ENCODE results near the gene HLF. TPM values are rescaled to one million over a fixed set of nuclear protein-coding genes. Genes with fewer than 3 reads are reported as not detected.

HLF gene
- total RNA-seq, 3 donors from 2014 or later, result 1.3 to 34.9 (median 3.5) TPM

DNA sequence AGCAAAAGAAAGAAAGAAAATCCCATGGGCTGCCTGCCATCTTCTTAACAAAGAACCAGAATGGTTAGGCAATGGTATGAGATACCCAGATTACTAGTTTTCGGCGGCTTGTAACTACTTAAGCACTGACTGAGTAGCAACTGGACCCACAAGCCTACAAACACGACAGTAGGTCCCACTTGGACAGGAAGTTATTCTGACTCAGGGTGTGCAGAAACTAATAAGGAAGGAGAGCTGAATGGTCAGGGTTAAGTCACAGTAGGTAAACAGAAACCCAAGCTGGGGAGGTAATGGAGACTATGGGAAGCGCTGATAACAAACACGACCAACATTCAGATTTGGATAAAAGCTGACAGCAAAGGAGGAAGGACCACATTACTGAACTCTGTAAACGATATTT, 10.4 kb upstream of the HLF start:
- H3K4me3 ChIP-seq, result no peak overlapping the region

DNA sequence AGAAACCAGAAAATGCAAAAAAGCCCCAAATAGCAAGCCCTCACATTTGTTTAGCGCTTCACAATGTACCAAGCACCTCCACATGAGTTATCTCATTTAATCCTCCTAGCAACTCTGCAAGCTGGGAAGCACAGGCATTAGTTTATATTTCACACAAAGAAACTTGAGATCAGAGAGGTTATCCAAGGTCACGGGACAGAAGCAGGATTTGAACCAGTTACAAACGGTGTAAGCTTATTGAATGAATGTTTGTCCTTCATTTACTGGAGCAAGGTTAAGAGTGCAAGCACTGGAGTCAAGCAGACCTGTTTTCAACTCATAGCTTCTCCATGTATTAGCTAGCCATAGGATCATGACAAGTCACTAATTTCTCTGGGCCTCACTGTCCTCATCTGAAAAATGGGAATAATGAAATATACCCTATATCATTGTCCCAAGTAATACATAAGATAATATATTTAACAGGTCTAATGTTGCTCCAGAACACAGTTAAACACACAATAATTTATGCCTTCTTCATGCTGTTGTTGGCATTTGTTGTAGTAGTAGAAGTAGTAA, 6.1 kb upstream of the HLF start:
- no peak for DNase-seq
- no peaks in the 10 kb centered on the region for H3K36me3 ChIP-seq (ENCODE audit: low read depth)
- intact Hi-C loops (cut with DNase I, micrococcal nuclease), result no loop called here
- TF ChIP-seq, protein P1, sequence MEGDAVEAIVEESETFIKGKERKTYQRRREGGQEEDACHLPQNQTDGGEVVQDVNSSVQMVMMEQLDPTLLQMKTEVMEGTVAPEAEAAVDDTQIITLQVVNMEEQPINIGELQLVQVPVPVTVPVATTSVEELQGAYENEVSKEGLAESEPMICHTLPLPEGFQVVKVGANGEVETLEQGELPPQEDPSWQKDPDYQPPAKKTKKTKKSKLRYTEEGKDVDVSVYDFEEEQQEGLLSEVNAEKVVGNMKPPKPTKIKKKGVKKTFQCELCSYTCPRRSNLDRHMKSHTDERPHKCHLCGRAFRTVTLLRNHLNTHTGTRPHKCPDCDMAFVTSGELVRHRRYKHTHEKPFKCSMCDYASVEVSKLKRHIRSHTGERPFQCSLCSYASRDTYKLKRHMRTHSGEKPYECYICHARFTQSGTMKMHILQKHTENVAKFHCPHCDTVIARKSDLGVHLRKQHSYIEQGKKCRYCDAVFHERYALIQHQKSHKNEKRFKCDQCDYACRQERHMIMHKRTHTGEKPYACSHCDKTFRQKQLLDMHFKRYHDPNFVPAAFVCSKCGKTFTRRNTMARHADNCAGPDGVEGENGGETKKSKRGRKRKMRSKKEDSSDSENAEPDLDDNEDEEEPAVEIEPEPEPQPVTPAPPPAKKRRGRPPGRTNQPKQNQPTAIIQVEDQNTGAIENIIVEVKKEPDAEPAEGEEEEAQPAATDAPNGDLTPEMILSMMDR (IDR thresholded peaks at IDR 0.05), result no peak
- no peak overlapping the region for H3K4me3 ChIP-seq
- ATAC-seq, result no peak
- H3K9me3 ChIP-seq, result no peaks in the 10 kb centered on the region
- no peaks in the 10 kb centered on the region for H3K4me1 ChIP-seq (ENCODE audit: low read depth)

More for the DNA sequence above, 10.4 kb upstream of the HLF start:
- TF ChIP-seq, protein P1 (IDR thresholded peaks at IDR 0.05), result no peak
- Histone ChIP-seq H3K4me1 (ENCODE audit: low read depth) (no peaks in the 10 kb centered on the region), H3K9me3 (no peaks in the 10 kb centered on the region), H3K36me3 (ENCODE audit: low read depth) (no peaks in the 10 kb centered on the region)
- intact Hi-C loops (cut with DNase I, micrococcal nuclease), result no loop called here
- DNase-seq (no peak), ATAC-seq (peak; percentile 27)

DNA sequence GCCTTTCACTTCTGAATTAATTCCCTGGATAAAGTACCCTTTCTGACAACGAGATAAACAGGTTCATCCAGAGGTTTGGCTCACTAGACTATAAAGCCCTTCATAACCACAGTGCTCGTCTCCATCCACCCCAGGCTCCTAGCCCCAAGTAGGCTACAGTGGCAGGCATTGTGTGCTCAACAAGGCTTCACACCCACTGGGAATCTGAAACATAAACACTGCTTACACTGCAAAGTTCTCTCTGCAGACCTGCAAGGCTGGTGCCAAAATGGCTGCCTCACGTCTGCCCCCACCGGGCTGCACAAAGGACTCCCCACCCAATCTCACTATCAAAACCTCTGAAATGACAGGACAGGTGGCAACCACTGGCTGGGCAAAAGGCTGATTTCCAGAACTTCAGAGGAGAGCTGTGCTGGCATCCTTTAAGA, 5.1 kb upstream of the HLF start:
- no peak overlapping the region for H3K4me3 ChIP-seq
- H3K36me3 ChIP-seq (ENCODE audit: low read depth), result no peaks in the 10 kb centered on the region
- DNase-seq (no peak), ATAC-seq (no peak)
- TF ChIP-seq, protein P1 (IDR thresholded peaks at IDR 0.05), result no peak
- H3K9me3 ChIP-seq, result no peaks in the 10 kb centered on the region
- H3K4me1 ChIP-seq (ENCODE audit: low read depth), result peaks cover 10% of the 10 kb centered on the region
- intact Hi-C loops (cut with DNase I, micrococcal nuclease), result no loop called here

DNA sequence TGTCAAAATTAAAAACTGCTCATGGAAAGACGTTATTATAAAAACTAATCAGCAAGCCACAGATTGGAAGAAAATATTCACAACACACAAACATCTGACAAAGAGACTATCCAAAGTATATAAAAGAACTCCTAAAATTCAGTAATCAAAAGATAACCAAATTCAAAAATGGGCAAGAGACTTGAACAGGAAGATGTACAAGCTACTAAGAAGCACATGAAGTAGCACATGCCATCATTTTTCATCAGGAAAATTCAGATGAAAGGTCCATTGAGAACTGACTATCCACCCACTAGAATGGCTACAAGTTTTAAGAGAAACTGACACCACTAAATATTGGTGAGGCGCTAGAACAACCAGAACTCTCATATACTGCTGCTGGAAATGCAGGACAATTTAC, 3.4 kb upstream of the HLF start:
- no peak for DNase-seq
- Histone ChIP-seq H3K9me3 (no peaks in the 10 kb centered on the region), H3K36me3 (ENCODE audit: low read depth) (no peaks in the 10 kb centered on the region), H3K4me1 (ENCODE audit: low read depth) (peaks cover 19% of the 10 kb centered on the region), H3K4me3 (no peak overlapping the region)
- intact Hi-C loops (cut with DNase I, micrococcal nuclease), result no loop called here
- no peak for ATAC-seq
- TF ChIP-seq, protein P1 (IDR thresholded peaks at IDR 0.05), result no peak

DNA sequence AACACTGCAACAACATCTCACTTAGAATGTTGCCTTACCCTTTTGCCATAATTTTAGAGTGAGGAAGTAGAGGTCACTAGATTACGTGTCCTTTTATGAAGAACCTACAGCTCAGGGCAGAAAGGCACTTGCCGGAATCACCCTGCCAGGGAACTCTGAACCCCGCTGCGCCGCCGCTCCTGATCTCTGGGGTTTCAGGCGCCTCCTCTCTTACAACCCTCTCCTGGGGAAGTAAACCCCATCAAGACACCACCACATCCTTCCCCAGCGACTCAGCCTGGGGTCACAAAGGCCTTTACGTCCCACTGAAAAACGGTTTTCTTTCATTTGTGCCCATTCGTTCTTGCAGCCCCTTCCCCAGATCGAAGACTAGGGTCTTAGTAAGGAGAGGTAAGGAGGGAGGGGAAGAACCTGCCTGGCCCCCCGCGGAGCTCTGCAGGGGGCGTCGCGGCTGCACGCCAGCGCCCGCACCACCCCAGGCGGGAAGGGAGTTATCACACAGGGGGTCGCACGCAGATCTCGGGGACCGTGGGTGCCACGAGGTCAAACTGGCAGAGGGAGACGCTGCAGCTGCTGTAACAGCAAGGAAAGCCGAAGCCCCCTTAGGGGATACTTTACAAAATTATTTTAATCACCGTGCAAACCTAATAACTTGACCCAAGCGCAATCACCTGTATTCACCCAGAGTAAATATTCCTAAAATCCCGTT, 1.0 kb upstream of the HLF start:
- DNase-seq (peak in 1 of 3 donors; percentile 35), ATAC-seq (peak; percentile 6)
- Histone ChIP-seq H3K4me1 (ENCODE audit: low read depth) (peaks cover 19% of the 10 kb centered on the region), H3K9me3 (no peaks in the 10 kb centered on the region), H3K36me3 (ENCODE audit: low read depth) (no peaks in the 10 kb centered on the region), H3K4me3 (no peak overlapping the region)
- TF ChIP-seq, protein P1 (IDR thresholded peaks at IDR 0.05), result no peak
- intact Hi-C loops (cut with DNase I, micrococcal nuclease), result no loop called here

All from mucosa of descending colon (tissue), 3 donors.